ENCODE data around the gene CDKN2AIP. TPM values are rescaled to one million over a fixed set of nuclear protein-coding genes. Genes with fewer than 3 reads are reported as not detected.

The CDKN2AIP gene
- total and polyA plus RNA-seq, 10 of the 15 experiments (the other 5 are each of a cell fraction or from before 2014, with no cell fraction given) = 6.0 to 22.7 (median 15.9) TPM

DNA sequence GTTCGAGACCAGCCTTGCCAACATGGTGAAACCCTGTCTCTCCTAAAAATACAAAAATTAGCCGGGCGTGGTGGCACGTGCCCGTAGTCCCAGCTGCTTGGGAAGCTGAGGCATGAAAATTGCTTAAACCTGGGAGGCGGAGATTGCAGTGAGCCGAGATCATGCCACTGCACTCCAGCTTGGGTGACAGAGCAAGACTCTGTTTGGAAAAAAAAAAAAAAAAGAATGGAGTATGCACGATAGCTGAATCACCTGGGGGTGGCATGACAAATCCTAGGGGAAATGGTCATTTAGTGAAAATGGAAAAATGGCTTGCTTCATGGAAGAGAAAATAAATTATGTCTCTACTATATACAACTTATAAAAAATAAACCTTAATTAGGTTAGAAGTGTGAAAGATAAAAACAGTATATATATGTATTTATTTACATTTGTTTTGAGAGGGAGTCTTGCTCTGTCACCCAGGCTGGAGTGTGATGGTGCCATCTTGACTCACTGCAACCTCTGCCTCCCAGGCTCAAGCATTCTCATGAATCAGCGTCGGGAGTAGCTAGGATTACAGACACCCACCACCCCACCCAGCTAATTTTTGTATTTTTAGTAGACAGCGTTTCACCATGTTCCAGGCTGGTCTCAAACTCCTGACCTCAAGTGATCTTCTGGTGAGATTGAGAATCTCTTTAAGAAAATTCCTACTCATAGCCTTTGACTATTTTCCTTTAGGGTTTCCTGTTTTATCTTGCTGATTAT is 41.1 kb downstream of the CDKN2AIP start:
- BruUV-seq (replicated peaks) = no TSS peak
- Histone ChIP-seq H3K4me2 (ENCODE audit: control insufficient read depth, insufficient read depth) (no peak overlapping the region), H3K4me3 (no peak overlapping the region), H3K4me1 (ENCODE audit: control insufficient read depth, insufficient read depth, low read length) (no peaks in the 10 kb centered on the region), H3K27me3 (replicated peaks in 1 of 2; ENCODE audit: control insufficient read depth in 2 of 2, insufficient read depth in 2 of 2, low read length in 1 of 2) (no peaks in the 10 kb centered on the region), H4K20me1 (ENCODE audit: control insufficient read depth, insufficient read depth) (no peaks in the 10 kb centered on the region), H3K9ac (ENCODE audit: control insufficient read depth, insufficient read depth, low read length) (no peak overlapping the region), H3K27ac (ENCODE audit: control insufficient read depth, insufficient read depth) (no peak overlapping the region), H3K36me3 (ENCODE audit: control insufficient read depth in 2 of 2, insufficient read depth in 2 of 2, low read length in 1 of 2) (no peaks in the 10 kb centered on the region), H2AFZ (ENCODE audit: control insufficient read depth, low read depth, low read length) (no peak overlapping the region), H3K9me3 (replicated peaks; ENCODE audit: control insufficient read depth, insufficient read depth, low read length) (no peaks in the 10 kb centered on the region), H3K79me2 (ENCODE audit: control insufficient read depth, insufficient read depth, low read length) (no peaks in the 10 kb centered on the region)
- ChIA-PET SMC1A (ENCODE audit: uncharacterized antibody, unreplicated experiment) (no interaction called here), RAD21 (ENCODE audit: unreplicated experiment) (no interaction called here), CTCF (no interaction called here), POLR2A (interaction anchor here (0.6 kb wide), 1 partner anchor 12 kb away, joined by 3 read pairs; no protein-coding TSS in a partner anchor)
- intact Hi-C loops (cut with micrococcal nuclease; ENCODE audit: unreplicated experiment) (no loop called here), in situ Hi-C loops (cut with MboI) (no loop called here)
- ATAC-seq = no peak
- TF ChIP-seq CHD4 (IDR thresholded peaks at IDR 0.05) = no peak
- TF ChIP-seq MTA2 (IDR thresholded peaks at IDR 0.05; ENCODE audit: low read depth) = no peak
- TF ChIP-seq, protein P1, sequence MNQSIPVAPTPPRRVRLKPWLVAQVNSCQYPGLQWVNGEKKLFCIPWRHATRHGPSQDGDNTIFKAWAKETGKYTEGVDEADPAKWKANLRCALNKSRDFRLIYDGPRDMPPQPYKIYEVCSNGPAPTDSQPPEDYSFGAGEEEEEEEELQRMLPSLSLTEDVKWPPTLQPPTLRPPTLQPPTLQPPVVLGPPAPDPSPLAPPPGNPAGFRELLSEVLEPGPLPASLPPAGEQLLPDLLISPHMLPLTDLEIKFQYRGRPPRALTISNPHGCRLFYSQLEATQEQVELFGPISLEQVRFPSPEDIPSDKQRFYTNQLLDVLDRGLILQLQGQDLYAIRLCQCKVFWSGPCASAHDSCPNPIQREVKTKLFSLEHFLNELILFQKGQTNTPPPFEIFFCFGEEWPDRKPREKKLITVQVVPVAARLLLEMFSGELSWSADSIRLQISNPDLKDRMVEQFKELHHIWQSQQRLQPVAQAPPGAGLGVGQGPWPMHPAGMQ (IDR thresholded peaks at IDR 0.05; ENCODE audit: borderline replicate concordance) = no peak
- no peak for TF ChIP-seq HDGF (IDR thresholded peaks at IDR 0.05)
- no peak for TF ChIP-seq HCFC1 (IDR thresholded peaks at IDR 0.05; ENCODE audit: low read length)
- no peak for TF ChIP-seq ATF7 (IDR thresholded peaks at IDR 0.05; ENCODE audit: low read depth)
- no peak for TF ChIP-seq TCF7 (IDR thresholded peaks at IDR 0.05; ENCODE audit: borderline replicate concordance)
- TF ChIP-seq IRF4 (IDR thresholded peaks at IDR 0.05; ENCODE audit: low read depth, low read length) = no peak
- no peak for TF ChIP-seq SMC3 (IDR thresholded peaks at IDR 0.05; ENCODE audit: borderline replicate concordance, low read length)
- TF ChIP-seq, protein P2, sequence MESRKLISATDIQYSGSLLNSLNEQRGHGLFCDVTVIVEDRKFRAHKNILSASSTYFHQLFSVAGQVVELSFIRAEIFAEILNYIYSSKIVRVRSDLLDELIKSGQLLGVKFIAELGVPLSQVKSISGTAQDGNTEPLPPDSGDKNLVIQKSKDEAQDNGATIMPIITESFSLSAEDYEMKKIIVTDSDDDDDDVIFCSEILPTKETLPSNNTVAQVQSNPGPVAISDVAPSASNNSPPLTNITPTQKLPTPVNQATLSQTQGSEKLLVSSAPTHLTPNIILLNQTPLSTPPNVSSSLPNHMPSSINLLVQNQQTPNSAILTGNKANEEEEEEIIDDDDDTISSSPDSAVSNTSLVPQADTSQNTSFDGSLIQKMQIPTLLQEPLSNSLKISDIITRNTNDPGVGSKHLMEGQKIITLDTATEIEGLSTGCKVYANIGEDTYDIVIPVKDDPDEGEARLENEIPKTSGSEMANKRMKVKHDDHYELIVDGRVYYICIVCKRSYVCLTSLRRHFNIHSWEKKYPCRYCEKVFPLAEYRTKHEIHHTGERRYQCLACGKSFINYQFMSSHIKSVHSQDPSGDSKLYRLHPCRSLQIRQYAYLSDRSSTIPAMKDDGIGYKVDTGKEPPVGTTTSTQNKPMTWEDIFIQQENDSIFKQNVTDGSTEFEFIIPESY (IDR thresholded peaks at IDR 0.05) = no peak
- TF ChIP-seq, protein P3, sequence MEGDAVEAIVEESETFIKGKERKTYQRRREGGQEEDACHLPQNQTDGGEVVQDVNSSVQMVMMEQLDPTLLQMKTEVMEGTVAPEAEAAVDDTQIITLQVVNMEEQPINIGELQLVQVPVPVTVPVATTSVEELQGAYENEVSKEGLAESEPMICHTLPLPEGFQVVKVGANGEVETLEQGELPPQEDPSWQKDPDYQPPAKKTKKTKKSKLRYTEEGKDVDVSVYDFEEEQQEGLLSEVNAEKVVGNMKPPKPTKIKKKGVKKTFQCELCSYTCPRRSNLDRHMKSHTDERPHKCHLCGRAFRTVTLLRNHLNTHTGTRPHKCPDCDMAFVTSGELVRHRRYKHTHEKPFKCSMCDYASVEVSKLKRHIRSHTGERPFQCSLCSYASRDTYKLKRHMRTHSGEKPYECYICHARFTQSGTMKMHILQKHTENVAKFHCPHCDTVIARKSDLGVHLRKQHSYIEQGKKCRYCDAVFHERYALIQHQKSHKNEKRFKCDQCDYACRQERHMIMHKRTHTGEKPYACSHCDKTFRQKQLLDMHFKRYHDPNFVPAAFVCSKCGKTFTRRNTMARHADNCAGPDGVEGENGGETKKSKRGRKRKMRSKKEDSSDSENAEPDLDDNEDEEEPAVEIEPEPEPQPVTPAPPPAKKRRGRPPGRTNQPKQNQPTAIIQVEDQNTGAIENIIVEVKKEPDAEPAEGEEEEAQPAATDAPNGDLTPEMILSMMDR (IDR thresholded peaks at IDR 0.05 in 2 of 3, conservative IDR thresholded peaks at IDR 0.05 in 1 of 3; ENCODE audit: control insufficient read depth in 2 of 3, extremely low read depth in 1 of 3, insufficient read depth in 1 of 3, low read depth in 3 of 3, low read length in 3 of 3) = no peak
- DNase-seq (ENCODE audit: low read depth, low spot score) = no peak
- 82% methylated on average over 11 of the region's 11 CpGs for WGBS (ENCODE audit: insufficient coverage, insufficient replicate concordance, low lambda C conversion rate, missing lambda C conversion rate)
- no peak for FAIRE-seq

All from GM12878 (cell line).